ENCODE results near the gene SEMA3E. TPM values are rescaled to one million over a fixed set of nuclear protein-coding genes. Genes with fewer than 3 reads are reported as not detected.

SEMA3E gene
- total and polyA plus RNA-seq, 8 donors, result 0.19 to 9.2 (median 0.93) TPM; not detected in 1

DNA sequence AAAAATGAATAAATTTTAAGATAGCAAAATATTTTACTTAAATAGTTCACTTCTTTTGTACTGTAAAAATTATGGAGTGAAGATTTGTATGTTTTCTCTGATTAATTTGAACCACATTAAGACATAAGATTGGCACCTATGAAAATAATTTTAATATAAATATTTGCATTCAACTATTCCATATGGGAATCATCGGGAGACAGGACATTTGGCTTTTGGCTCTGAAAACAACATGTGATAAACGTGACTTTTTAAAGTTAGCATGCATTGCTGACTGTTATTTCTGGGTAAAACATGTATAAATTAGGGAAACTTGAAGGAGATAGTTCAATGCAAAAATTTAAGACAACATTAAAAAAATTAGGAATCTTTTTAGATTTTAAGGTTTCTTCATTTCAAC, 117.2 kb downstream of the SEMA3E start:
- H3K27me3 ChIP-seq, result no peaks in the 10 kb centered on the region
- DNase-seq, result no peak
- no peaks in the 10 kb centered on the region for H3K9me3 ChIP-seq
- intact Hi-C loops (cut with DNase I; ENCODE audit: low total_unique reads), result no loop called here
- no peak overlapping the region for H3K4me3 ChIP-seq
- no peaks in the 10 kb centered on the region for H3K36me3 ChIP-seq
- H3K4me1 ChIP-seq, result no peaks in the 10 kb centered on the region
- WGBS, 5 donors, result 52 to 69% (median 61%) methylated on average over 2 of the region's 2 CpGs
- TF ChIP-seq POLR2A (IDR thresholded peaks at IDR 0.05) (no peak), EP300 (IDR thresholded peaks at IDR 0.05) (no peak), POLR2AphosphoS5 (IDR thresholded peaks at IDR 0.05) (no peak)
- no peak overlapping the region for H3K27ac ChIP-seq

- no peaks in the 10 kb centered on the region for H3K36me3 ChIP-seq
- DNase-seq, result no peak
- intact Hi-C loops (cut with DNase I; ENCODE audit: low total_unique reads), result no loop called here
- H3K4me3 ChIP-seq, result no peak overlapping the region
- no peaks in the 10 kb centered on the region for H3K9me3 ChIP-seq
- H3K4me1 ChIP-seq, result no peaks in the 10 kb centered on the region
- no peaks in the 10 kb centered on the region for H3K27me3 ChIP-seq
- WGBS, 5 donors, result 46 to 65% (median 55%) methylated on average over 3 of the region's 3 CpGs
- no peak for TF ChIP-seq POLR2AphosphoS5 (IDR thresholded peaks at IDR 0.05)
- TF ChIP-seq CTCF (IDR thresholded peaks at IDR 0.05), result no peak
- no peak for TF ChIP-seq EP300 (IDR thresholded peaks at IDR 0.05)
- TF ChIP-seq POLR2A (IDR thresholded peaks at IDR 0.05), result no peak
- no peak overlapping the region for H3K27ac ChIP-seq
Measured at GRCh38 chr7:83528925-83529423, 120.0 kb downstream of the SEMA3E start.

DNA sequence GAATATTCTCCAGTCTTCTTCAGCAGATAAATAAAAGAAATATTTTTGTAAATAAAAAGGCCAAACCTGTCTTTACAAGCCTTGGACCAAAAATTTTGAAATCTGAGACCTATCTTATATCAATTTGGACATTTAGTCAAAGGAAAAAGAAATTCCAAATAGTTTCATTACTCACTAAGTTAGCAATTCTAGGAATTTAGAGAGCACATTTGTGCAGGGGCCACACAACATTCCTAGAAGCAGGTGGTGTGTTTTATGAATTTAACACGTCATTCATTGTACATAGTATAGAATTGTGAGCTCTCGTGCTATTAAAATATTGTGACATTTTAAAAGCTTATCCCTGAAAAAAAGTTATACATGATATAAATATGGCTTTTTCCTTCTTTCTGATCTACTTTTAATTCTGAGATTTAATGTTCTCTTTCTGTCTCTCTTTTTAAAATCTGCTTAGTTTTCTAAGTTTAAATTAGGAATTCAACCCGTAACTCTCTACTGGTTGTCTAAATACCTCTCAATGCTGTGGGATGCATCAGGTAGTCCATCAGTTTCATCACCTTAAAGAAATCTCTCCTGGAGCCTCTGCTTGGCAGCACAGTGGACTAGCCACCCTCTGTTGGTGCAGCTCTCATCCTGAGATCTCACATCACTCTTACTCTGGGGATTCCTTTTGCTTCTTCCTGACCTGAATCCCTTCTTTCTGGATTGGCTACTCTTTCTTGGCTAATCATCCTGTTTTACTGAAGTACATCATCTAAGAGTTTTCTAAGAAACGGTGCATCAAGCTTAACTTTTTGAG, 124.5 kb downstream of the SEMA3E start:
- no peaks in the 10 kb centered on the region for H3K27me3 ChIP-seq
- no peak for TF ChIP-seq CTCF (IDR thresholded peaks at IDR 0.05)
- no peak for TF ChIP-seq POLR2AphosphoS5 (IDR thresholded peaks at IDR 0.05)
- no peak for TF ChIP-seq EP300 (IDR thresholded peaks at IDR 0.05)
- TF ChIP-seq POLR2A (IDR thresholded peaks at IDR 0.05), result no peak
- H3K4me3 ChIP-seq, result no peak overlapping the region
- no peak overlapping the region for H3K27ac ChIP-seq
- no peaks in the 10 kb centered on the region for H3K4me1 ChIP-seq
- 83 to 95% (median 85%) methylated on average over 4 of the region's 4 CpGs for WGBS, 5 donors
- DNase-seq, result no peak
- intact Hi-C loops (cut with DNase I; ENCODE audit: low total_unique reads), result no loop called here
- no peaks in the 10 kb centered on the region for H3K9me3 ChIP-seq
- no peaks in the 10 kb centered on the region for H3K36me3 ChIP-seq

GRCh38 chr7:83520726-83521125, 128.2 kb downstream of the SEMA3E start:
- H3K27ac ChIP-seq, result no peak overlapping the region
- no peaks in the 10 kb centered on the region for H3K36me3 ChIP-seq
- H3K4me1 ChIP-seq, result no peaks in the 10 kb centered on the region
- no peak overlapping the region for H3K4me3 ChIP-seq
- 7 to 20% (median 8%) methylated on average over 2 of the region's 2 CpGs for WGBS, 5 donors
- DNase-seq, result peak in 1 of 2 donors; percentile 7
- no peaks in the 10 kb centered on the region for H3K9me3 ChIP-seq
- no peak for TF ChIP-seq EP300 (IDR thresholded peaks at IDR 0.05)
- no peak for TF ChIP-seq CTCF (IDR thresholded peaks at IDR 0.05)
- no peak for TF ChIP-seq POLR2AphosphoS5 (IDR thresholded peaks at IDR 0.05)
- TF ChIP-seq POLR2A (IDR thresholded peaks at IDR 0.05), result no peak
- H3K27me3 ChIP-seq, result no peaks in the 10 kb centered on the region
- intact Hi-C loops (cut with DNase I; ENCODE audit: low total_unique reads), result no loop called here

GRCh38 chr7:83519240-83519639, 129.7 kb downstream of the SEMA3E start:
- WGBS, 5 donors, result 85 to 97% (median 88%) methylated on average over 2 of the region's 2 CpGs

More at GRCh38 chr7:83519240-83519639, 129.7 kb downstream of the SEMA3E start:
- intact Hi-C loops (cut with DNase I; ENCODE audit: low total_unique reads), result no loop called here
- DNase-seq, result no peak
- Histone ChIP-seq H3K27me3 (no peaks in the 10 kb centered on the region), H3K27ac (no peak overlapping the region), H3K36me3 (no peaks in the 10 kb centered on the region), H3K4me3 (no peak overlapping the region), H3K9me3 (no peaks in the 10 kb centered on the region), H3K4me1 (no peaks in the 10 kb centered on the region)
- TF ChIP-seq POLR2AphosphoS5 (IDR thresholded peaks at IDR 0.05), result no peak
- no peak for TF ChIP-seq CTCF (IDR thresholded peaks at IDR 0.05)
- TF ChIP-seq POLR2A (IDR thresholded peaks at IDR 0.05), result no peak
- no peak for TF ChIP-seq EP300 (IDR thresholded peaks at IDR 0.05)
